SW480 (cell line): ENCODE measurements around the gene NSD2.
A peak's percentile ranks its signal among the peaks of the same experiment; 100 is the strongest.

Experiments used
- DNase-seq: peaks from one replicate; pipeline ENCODE4 v3.0.0-alpha.2; 2016; ENCODE audit warnings: low spot score

Gene NSD2

GRCh38 chr4:1971456-1972200 is 100.4 kb downstream of the NSD2 start:
- no peak for DNase-seq

GRCh38 chr4:1972414-1972813 is 101.2 kb downstream of the NSD2 start:
- DNase-seq, result no peak

- DNase-seq, result no peak
Measured at GRCh38 chr4:1973218-1973617, 102.0 kb downstream of the NSD2 start.

- DNase-seq, result no peak
Measured at GRCh38 chr4:1973661-1974060, 102.5 kb downstream of the NSD2 start.

- no peak for DNase-seq
Measured at GRCh38 chr4:1974840-1975239, 103.6 kb downstream of the NSD2 start.

GRCh38 chr4:1975391-1975801 is 104.2 kb downstream of the NSD2 start:
- no peak for DNase-seq

- no peak for DNase-seq
Measured at GRCh38 chr4:1975880-1976279, 104.7 kb downstream of the NSD2 start.

GRCh38 chr4:1976416-1977352 is 105.5 kb downstream of the NSD2 start:
- DNase-seq, result no peak

- no peak for DNase-seq
Measured at GRCh38 chr4:1978226-1978625, 107.0 kb downstream of the NSD2 start.

- DNase-seq, result no peak
Measured at GRCh38 chr4:1978741-1979476, 107.7 kb downstream of the NSD2 start.

GRCh38 chr4:1979477-1980196 is 108.4 kb downstream of the NSD2 start:
- DNase-seq, result no peak

- DNase-seq, result no peak
Measured at GRCh38 chr4:1980561-1981041, 109.4 kb downstream of the NSD2 start.

- peak; percentile 37 for DNase-seq
Measured at GRCh38 chr4:1981251-1982058, 110.3 kb downstream of the NSD2 start.

GRCh38 chr4:1982124-1983052 is 111.2 kb downstream of the NSD2 start:
- peak; percentile 27 for DNase-seq

- DNase-seq, result no peak
Measured at GRCh38 chr4:1983053-1983845, 112.1 kb downstream of the NSD2 start.

GRCh38 chr4:1983846-1984405 is 112.7 kb downstream of the NSD2 start:
- no peak for DNase-seq

- no peak for DNase-seq
Measured at GRCh38 chr4:1984406-1985191, 113.4 kb downstream of the NSD2 start.

GRCh38 chr4:1985294-1985693 is 114.1 kb downstream of the NSD2 start:
- DNase-seq, result no peak
